Prostate gland (tissue), 2 donors: ENCODE measurements around the gene CADM4. TPM values are rescaled to one million over a fixed set of nuclear protein-coding genes. Genes with fewer than 3 reads are reported as not detected.

Experiments
- DNase-seq: peaks from one replicate; pipeline ENCODE4 v3.0.0-alpha.2; 2019; ENCODE audit warnings: low spot score
- H3K27ac ChIP-seq, 2 donors: fragments of 200-600 bp; sonication (generic); 2 replicates each; pipeline ENCODE4 v1.5.1; 2017 to 2019
- H3K27me3 ChIP-seq: fragments of 200-600 bp; sonication (generic); replicated peaks from 2 replicates; pipeline ENCODE4 v1.5.1; 2019; ENCODE audit not compliant: insufficient read depth
- H3K36me3 ChIP-seq, 2 donors: fragments of 200-600 bp; sonication (generic); 1 replicate in 1 of 2; 2 replicates in 1 of 2; pipeline versions ENCODE4 v1.5.1 to v1.8.1; 2017 to 2019
- H3K4me1 ChIP-seq: fragments of 200-600 bp; sonication (generic); replicated peaks from 2 replicates; pipeline ENCODE4 v1.5.1; 2019
- H3K4me3 ChIP-seq, 2 donors: fragments of 200-600 bp; sonication (generic); 2 replicates each; pipeline ENCODE4 v1.5.1; 2017 to 2019
- H3K9me3 ChIP-seq: fragments of 200-600 bp; sonication (generic); 2 replicates; pipeline ENCODE4 v1.5.1; 2017
- CTCF ChIP-seq, 4 experiments: fragments of 200-600 bp in 2 of 4; fragments of 450-650 bp in 2 of 4; sonication (generic) in 2 of 4; IDR thresholded peaks; 1 replicate in 3 of 4; 2 replicates in 1 of 4; pipeline ENCODE4 v1.5.1; 2016 to 2019; ENCODE audit warnings: antibody characterized with exemption in 4 of 4, mild to moderate bottlenecking in 2 of 4, moderate library complexity in 2 of 4
- POLR2A ChIP-seq: fragments of 450-650 bp; IDR thresholded peaks from one replicate; pipeline ENCODE4 v1.6.1; 2016; ENCODE audit warnings: antibody characterized with exemption, mild to moderate bottlenecking
- POLR2AphosphoS5 ChIP-seq: sonication (generic); formaldehyde crosslinking; IDR thresholded peaks from one replicate; pipeline ENCODE4 v1.6.1; 2017; ENCODE audit warnings: antibody characterized with exemption
- WGBS: methylation state at CpG from one replicate; pipeline ENCODE4 v1.1.5; 2018; 5-methylcytosine and 5-hydroxymethylcytosine counted together
- intact Hi-C: fragments of 100-400 bp; cut with DNase I; formaldehyde crosslinking; loops from one replicate; pipeline ENCODE4 v1.14.2; 2022
- total RNA-seq, 2 donors: library from RNA; depleted of rRNA; stranded (reverse); fragments of >200 nt; gene quantifications; one replicate each; pipeline ENCODE4 v1.1.0, GENCODE V29; 2016

Gene CADM4
- total RNA-seq: 10 to 100 TPM; 21.1 to 49.4 TPM

- no peaks in the 10 kb centered on the region for H3K9me3 ChIP-seq
- no peaks in the 10 kb centered on the region for H3K27me3 ChIP-seq
- intact Hi-C loops: no loop called here
- no peaks in the 10 kb centered on the region for H3K36me3 ChIP-seq
- WGBS: 2% methylated on average over 59 of the region's 110 CpGs
- DNase-seq: peak; percentile 43
- TF ChIP-seq POLR2A: peak; percentile 22
- TF ChIP-seq CTCF (IDR thresholded peaks at IDR 0.05): no peak
- TF ChIP-seq POLR2AphosphoS5: no peak
- H3K4me1 ChIP-seq: peaks cover 3% of the 10 kb centered on the region
- peak within 1 kb of the TSS; percentile 45 to 52 for H3K27ac ChIP-seq
- H3K4me3 ChIP-seq: peak within 1 kb of the TSS; percentile 51 to 56
Measured at GRCh38 chr19:43639519-43640423, at the start of gene CADM4. Gene CADM4 (minus strand): TSS chr19:43639850. CDS start chr19:43639790, 60 bp downstream.

GRCh38 chr19:43688059-43688701, 48.5 kb upstream of the CADM4 start:
- Histone ChIP-seq H3K4me3 (no peak overlapping the region), H3K27ac (no peak overlapping the region), H3K36me3 (no peaks in the 10 kb centered on the region), H3K9me3 (no peaks in the 10 kb centered on the region), H3K27me3 (no peaks in the 10 kb centered on the region), H3K4me1 (no peaks in the 10 kb centered on the region)
- TF ChIP-seq POLR2A: no peak
- no peak for TF ChIP-seq POLR2AphosphoS5
- TF ChIP-seq CTCF (IDR thresholded peaks at IDR 0.05): no peak
- 85% methylated on average over 10 of the region's 10 CpGs for WGBS
- intact Hi-C loops: no loop called here
- no peak for DNase-seq

- TF ChIP-seq POLR2AphosphoS5: no peak
- no peak for TF ChIP-seq CTCF (IDR thresholded peaks at IDR 0.05)
- no peak for TF ChIP-seq POLR2A
- H3K27me3 ChIP-seq: no peaks in the 10 kb centered on the region
- no peaks in the 10 kb centered on the region for H3K36me3 ChIP-seq
- no peaks in the 10 kb centered on the region for H3K4me1 ChIP-seq
- intact Hi-C loops: no loop called here
- H3K9me3 ChIP-seq: no peaks in the 10 kb centered on the region
- H3K4me3 ChIP-seq: no peak overlapping the region
- DNase-seq: no peak
- no peak overlapping the region for H3K27ac ChIP-seq
- 23% methylated on average over 1 of the region's 1 CpG for WGBS
Measured at GRCh38 chr19:43687660-43687997, 48.0 kb upstream of the CADM4 start.

- no peaks in the 10 kb centered on the region for H3K9me3 ChIP-seq
- no peaks in the 10 kb centered on the region for H3K4me1 ChIP-seq
- no peak for DNase-seq
- no peak overlapping the region for H3K4me3 ChIP-seq
- TF ChIP-seq CTCF (IDR thresholded peaks at IDR 0.05) (no peak), POLR2AphosphoS5 (no peak), POLR2A (no peak)
- H3K36me3 ChIP-seq: no peaks in the 10 kb centered on the region
- H3K27me3 ChIP-seq: no peaks in the 10 kb centered on the region
- H3K27ac ChIP-seq: no peak overlapping the region
- WGBS: 83% methylated on average over 1 of the region's 1 CpG
- intact Hi-C loops: no loop called here
Measured at GRCh38 chr19:43684326-43684725, 44.7 kb upstream of the CADM4 start.
